Cardiac muscle cell (in vitro differentiated cells and primary cell): ENCODE measurements around the gene FAM98C. TPM values are rescaled to one million over a fixed set of nuclear protein-coding genes. Genes with fewer than 3 reads are reported as not detected.

ENCODE experiments used
- DNase-seq, 2 donors: peaks; one replicate each; pipeline versions ENCODE4 v3.0.0 to v3.0.0-alpha.2; 2010 to 2017; ENCODE audit warnings: low read depth in 1 of 2, low spot score in 1 of 2
- H3K27ac ChIP-seq: fragments of 200-600 bp; sonication (generic); 2 replicates; pipeline ENCODE4 v1.5.1; 2016
- H3K27me3 ChIP-seq: fragments of 200-600 bp; sonication (generic); 2 replicates; pipeline ENCODE4 v1.6.0; 2016; ENCODE audit warnings: control low read depth
- H3K36me3 ChIP-seq: fragments of 200-600 bp; sonication (generic); 2 replicates; pipeline ENCODE4 v1.5.1; 2016; ENCODE audit warnings: control low read depth
- H3K4me1 ChIP-seq: fragments of 200-600 bp; sonication (generic); 2 replicates; pipeline ENCODE4 v1.8.1; 2017; ENCODE audit warnings: low read depth, mild to moderate bottlenecking, mixed run types
- H3K4me3 ChIP-seq: fragments of 200-600 bp; sonication (generic); 2 replicates; pipeline ENCODE4 v1.5.1; 2016; ENCODE audit warnings: mild to moderate bottlenecking
- H3K9me3 ChIP-seq: fragments of 200-600 bp; sonication (generic); 2 replicates; pipeline ENCODE4 v1.5.1; 2017; ENCODE audit warnings: low read depth, mild to moderate bottlenecking, control low read depth
- polyA plus RNA-seq: library from polyadenylated mRNA; unstranded; fragments of >200 nt; fragmentation: Nextera tagmentation; extraction: Ambion mirVana; gene quantifications from 2 replicates; pipeline ENCODE4 v1.2.1, GENCODE V29; 2016
- total RNA-seq: library from RNA; depleted of rRNA; stranded (reverse); fragments of >200 nt; gene quantifications from 2 replicates; pipeline ENCODE4 v1.2.3, GENCODE V29; 2016
- TF ChIP-seq, protein P1 (sequence below): IDR thresholded peaks from 2 replicates; pipeline ENCODE4 v1.5.1; 2012; ENCODE audit warnings: low read depth, mild to moderate bottlenecking, low read length

The FAM98C gene
- total and polyA plus RNA-seq, 2 experiments from 2014 or later, result 20.0 to 35.3 TPM

- Histone ChIP-seq H3K9me3 (no peaks in the 10 kb centered on the region), H3K27ac (no peak overlapping the region), H3K4me1 (no peaks in the 10 kb centered on the region), H3K4me3 (no peak overlapping the region), H3K27me3 (no peaks in the 10 kb centered on the region), H3K36me3 (no peaks in the 10 kb centered on the region)
- DNase-seq, result no peak
- TF ChIP-seq, protein P1, sequence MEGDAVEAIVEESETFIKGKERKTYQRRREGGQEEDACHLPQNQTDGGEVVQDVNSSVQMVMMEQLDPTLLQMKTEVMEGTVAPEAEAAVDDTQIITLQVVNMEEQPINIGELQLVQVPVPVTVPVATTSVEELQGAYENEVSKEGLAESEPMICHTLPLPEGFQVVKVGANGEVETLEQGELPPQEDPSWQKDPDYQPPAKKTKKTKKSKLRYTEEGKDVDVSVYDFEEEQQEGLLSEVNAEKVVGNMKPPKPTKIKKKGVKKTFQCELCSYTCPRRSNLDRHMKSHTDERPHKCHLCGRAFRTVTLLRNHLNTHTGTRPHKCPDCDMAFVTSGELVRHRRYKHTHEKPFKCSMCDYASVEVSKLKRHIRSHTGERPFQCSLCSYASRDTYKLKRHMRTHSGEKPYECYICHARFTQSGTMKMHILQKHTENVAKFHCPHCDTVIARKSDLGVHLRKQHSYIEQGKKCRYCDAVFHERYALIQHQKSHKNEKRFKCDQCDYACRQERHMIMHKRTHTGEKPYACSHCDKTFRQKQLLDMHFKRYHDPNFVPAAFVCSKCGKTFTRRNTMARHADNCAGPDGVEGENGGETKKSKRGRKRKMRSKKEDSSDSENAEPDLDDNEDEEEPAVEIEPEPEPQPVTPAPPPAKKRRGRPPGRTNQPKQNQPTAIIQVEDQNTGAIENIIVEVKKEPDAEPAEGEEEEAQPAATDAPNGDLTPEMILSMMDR, result no peak
Measured at GRCh38 chr19:38448225-38448624, 45.3 kb downstream of the FAM98C start.

DNA sequence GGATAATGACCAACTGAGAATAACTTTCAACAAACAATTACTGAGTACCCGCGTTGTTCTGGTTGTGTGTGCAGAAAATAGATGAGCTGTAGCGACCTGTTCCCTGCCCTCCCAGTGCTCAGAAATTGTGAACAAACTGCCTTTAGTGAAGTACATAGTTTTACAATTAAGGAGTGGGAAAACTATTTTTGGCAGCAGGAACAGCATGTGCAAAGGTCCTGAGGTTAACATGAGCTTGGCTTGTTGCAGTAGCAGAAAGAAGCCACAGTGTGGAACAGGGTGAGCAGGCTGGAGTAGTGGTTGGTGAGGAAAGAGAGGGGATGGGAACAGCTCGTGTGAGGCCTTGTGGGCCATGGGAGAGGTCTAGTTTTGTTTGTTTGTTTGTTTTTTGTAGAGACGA, 46.6 kb downstream of the FAM98C start:
- H3K36me3 ChIP-seq, result no peaks in the 10 kb centered on the region

DNA sequence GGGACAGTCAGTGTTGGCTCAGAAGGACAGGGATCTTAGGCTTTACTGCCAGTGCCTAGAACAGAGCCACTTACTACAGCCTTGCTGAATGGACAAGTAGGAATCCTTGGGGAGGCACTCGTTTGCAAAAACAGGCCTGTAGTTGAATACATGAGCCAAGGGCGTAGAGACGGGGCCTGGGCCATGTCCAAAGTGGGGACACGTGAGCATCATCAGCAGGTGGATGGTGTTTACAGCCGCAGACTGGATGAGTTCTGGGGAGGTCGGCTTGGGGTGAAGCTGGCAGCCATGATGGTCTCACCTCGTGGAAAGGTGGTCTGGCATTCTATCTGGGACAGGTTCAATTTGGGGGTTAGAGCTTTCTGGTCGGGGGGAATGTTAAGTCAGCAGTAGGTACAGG, 48.1 kb downstream of the FAM98C start:
- DNase-seq, result no peak

More for the DNA sequence above, 46.6 kb downstream of the FAM98C start:
- no peaks in the 10 kb centered on the region for H3K4me1 ChIP-seq
- no peaks in the 10 kb centered on the region for H3K27me3 ChIP-seq
- H3K9me3 ChIP-seq, result no peaks in the 10 kb centered on the region
- H3K4me3 ChIP-seq, result no peak overlapping the region
- no peak overlapping the region for H3K27ac ChIP-seq
- DNase-seq, result no peak
- TF ChIP-seq, protein P1, result no peak

GRCh38 chr19:38451629-38452028, 48.7 kb downstream of the FAM98C start:
- Histone ChIP-seq H3K4me3 (no peak overlapping the region), H3K9me3 (no peaks in the 10 kb centered on the region), H3K4me1 (no peaks in the 10 kb centered on the region), H3K27me3 (no peaks in the 10 kb centered on the region), H3K36me3 (no peaks in the 10 kb centered on the region), H3K27ac (no peak overlapping the region)
- DNase-seq, result no peak
- TF ChIP-seq, protein P1, result no peak

More for the DNA sequence above, 48.1 kb downstream of the FAM98C start:
- Histone ChIP-seq H3K4me3 (no peak overlapping the region), H3K27ac (no peak overlapping the region), H3K4me1 (no peaks in the 10 kb centered on the region), H3K9me3 (no peaks in the 10 kb centered on the region), H3K27me3 (no peaks in the 10 kb centered on the region), H3K36me3 (no peaks in the 10 kb centered on the region)
- TF ChIP-seq, protein P1, result no peak

DNA sequence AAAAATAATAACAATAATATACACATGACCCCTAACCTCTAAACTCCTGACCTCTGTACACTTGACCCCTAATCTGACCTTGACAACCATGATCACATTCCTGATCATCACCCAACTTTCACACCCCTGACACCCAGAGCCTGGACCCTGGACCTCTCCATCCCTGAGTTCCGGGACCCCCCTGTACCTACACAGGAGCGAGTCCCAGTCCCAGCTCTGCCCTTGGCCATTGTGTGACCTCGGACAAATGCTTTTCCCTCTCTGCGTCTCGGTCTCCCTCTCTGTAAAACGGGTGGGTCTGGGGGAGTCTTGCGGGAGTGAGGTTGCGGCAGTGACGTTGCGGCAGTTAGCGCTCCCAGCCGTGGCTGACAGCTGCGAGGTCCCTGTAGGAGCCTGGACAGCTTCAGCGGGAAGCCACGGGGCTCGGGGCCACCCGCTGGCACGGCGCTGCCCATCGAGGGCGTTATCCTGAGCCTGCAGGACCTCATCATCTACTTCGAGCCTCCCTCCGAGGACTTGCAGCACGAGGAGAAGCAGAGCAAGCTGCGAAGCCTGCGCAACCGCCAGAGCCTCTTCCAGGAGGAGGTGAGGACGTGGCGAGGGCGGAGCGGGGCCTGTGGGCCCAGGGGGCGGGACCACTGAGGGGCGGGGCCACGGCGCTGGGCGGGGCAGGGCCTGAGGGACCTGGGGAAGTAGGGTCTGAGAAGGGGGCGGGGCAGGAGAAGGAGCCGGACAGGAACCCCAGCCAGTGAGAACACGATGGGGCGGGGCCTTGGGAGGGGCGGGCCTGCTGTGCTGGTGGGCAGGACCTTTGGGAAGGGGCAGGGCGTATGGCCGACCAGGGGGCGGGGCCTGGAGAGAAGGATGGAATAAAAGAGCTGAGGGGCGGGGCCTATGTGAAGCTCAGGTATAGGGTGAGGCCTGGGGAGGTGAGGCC, 49.8 kb downstream of the FAM98C start:
- Histone ChIP-seq H3K27ac (no peak overlapping the region), H3K9me3 (no peaks in the 10 kb centered on the region), H3K4me1 (no peaks in the 10 kb centered on the region), H3K4me3 (no peak overlapping the region), H3K36me3 (no peaks in the 10 kb centered on the region), H3K27me3 (no peaks in the 10 kb centered on the region)
- peak in 1 of 2 donors; percentile 3 for DNase-seq
- TF ChIP-seq, protein P1, result no peak
